Thoracic aorta (tissue), 2 donors: Measurements from ENCODE around the gene GTF2I. TPM values are rescaled to one million over a fixed set of nuclear protein-coding genes. Genes with fewer than 3 reads are reported as not detected.

Experiments
- ATAC-seq: fragments of 150-250 bp; one replicate; pipeline ENCODE4 v1.8.0; 2017; ENCODE audit warnings: low read depth; ENCODE audit not compliant: insufficient number of reproducible peaks, low FRiP score
- DNase-seq: peaks from one replicate; pipeline ENCODE4 v3.0.0-alpha.2; 2020; ENCODE audit warnings: low spot score
- H3K27ac ChIP-seq, 2 donors: fragments of 200-600 bp; sonication (generic); 1 replicate in 1 of 2; 2 replicates in 1 of 2; pipeline ENCODE4 v1.5.1; 2016; ENCODE audit warnings: mild to moderate bottlenecking in 2 of 2, moderate library complexity in 2 of 2
- H3K27me3 ChIP-seq: fragments of 200-600 bp; sonication (generic); replicated peaks from 2 replicates; pipeline ENCODE4 v1.6.0; 2016; ENCODE audit warnings: mild to moderate bottlenecking; ENCODE audit not compliant: insufficient read depth
- H3K36me3 ChIP-seq: fragments of 200-600 bp; sonication (generic); one replicate; pipeline ENCODE4 v1.5.1; 2016
- H3K4me1 ChIP-seq, 2 donors: fragments of 200-600 bp; sonication (generic); 1 replicate in 1 of 2; 2 replicates in 1 of 2; pipeline versions ENCODE4 v1.5.1 to v1.6.0; 2016; ENCODE audit warnings: low read depth in 2 of 2, mild to moderate bottlenecking in 1 of 2; ENCODE audit not compliant: control insufficient read depth in 1 of 2
- H3K4me3 ChIP-seq: fragments of 200-600 bp; sonication (generic); 2 replicates; pipeline ENCODE4 v1.5.1; 2016; ENCODE audit warnings: mild to moderate bottlenecking
- H3K9me3 ChIP-seq: fragments of 200-600 bp; sonication (generic); 2 replicates; pipeline ENCODE4 v1.5.1; 2016
- total RNA-seq, 2 donors: library from RNA; depleted of rRNA; stranded (reverse); fragments of >200 nt; gene quantifications; one replicate each; pipeline versions ENCODE4 v1.1.0 to v1.2.3, GENCODE V29; 2016
- TF ChIP-seq, protein P1 (sequence below): fragments of 200-600 bp; sonication (generic); IDR thresholded peaks from one replicate; pipeline ENCODE4 v1.5.1; 2019; ENCODE audit warnings: antibody characterized with exemption

The GTF2I gene
- total RNA-seq, 2 donors from 2014 or later, result 107 to 157 TPM

DNA sequence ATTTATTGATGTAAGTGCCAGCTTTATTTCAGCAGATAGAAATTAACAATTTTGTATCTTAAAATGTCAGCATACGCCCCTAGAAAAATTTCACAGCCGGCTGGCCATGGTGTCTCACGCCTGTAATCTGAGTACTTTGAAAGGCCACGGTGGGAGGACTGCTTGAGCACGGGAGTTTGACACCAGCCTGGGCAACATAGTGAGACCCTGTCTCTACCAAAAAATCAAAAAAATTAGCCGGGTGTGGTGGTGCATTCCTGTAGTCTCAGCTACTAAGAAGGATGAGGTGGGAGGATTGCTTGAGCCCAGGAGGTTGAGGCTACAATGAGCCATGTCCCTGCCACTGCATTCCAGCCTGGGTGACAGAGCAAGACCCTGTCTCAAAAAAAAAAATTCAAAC lies 14.1 kb downstream of the GTF2I start:
- DNase-seq, result no peak
- no peaks in the 10 kb centered on the region for H3K4me1 ChIP-seq
- peaks cover 2% of the 10 kb centered on the region for H3K36me3 ChIP-seq
- H3K27ac ChIP-seq, result no peak overlapping the region
- ATAC-seq, result no peak
- H3K4me3 ChIP-seq, result no peak overlapping the region
- TF ChIP-seq, protein P1, sequence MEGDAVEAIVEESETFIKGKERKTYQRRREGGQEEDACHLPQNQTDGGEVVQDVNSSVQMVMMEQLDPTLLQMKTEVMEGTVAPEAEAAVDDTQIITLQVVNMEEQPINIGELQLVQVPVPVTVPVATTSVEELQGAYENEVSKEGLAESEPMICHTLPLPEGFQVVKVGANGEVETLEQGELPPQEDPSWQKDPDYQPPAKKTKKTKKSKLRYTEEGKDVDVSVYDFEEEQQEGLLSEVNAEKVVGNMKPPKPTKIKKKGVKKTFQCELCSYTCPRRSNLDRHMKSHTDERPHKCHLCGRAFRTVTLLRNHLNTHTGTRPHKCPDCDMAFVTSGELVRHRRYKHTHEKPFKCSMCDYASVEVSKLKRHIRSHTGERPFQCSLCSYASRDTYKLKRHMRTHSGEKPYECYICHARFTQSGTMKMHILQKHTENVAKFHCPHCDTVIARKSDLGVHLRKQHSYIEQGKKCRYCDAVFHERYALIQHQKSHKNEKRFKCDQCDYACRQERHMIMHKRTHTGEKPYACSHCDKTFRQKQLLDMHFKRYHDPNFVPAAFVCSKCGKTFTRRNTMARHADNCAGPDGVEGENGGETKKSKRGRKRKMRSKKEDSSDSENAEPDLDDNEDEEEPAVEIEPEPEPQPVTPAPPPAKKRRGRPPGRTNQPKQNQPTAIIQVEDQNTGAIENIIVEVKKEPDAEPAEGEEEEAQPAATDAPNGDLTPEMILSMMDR, result no peak
- H3K9me3 ChIP-seq, result no peaks in the 10 kb centered on the region
- no peaks in the 10 kb centered on the region for H3K27me3 ChIP-seq

DNA sequence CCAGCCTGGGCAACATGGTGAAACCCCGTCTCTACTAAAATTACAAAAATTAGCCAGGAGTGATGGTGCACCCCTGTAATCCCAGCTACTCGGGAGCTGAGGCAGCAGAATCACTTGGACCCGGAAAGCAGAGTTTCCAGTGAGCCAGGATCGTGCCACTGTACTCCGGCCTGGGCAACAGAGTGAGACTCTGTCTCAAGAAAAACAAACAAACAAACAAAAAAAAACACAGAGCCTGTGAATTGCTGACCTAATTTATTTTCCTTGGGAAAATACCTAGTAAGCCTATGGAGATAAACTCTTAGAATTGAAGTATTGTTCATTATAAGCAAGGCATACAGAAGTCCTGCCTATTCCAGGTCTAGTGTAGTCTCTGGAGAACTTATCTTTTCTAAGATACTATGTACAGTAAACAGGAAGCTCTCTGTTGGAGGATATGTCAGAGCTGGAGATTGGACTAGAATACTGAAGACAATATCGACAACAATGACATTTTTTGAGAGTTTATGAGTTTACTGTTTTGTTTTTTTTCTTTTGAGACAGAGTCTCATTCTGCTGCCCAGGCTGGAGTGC lies 14.9 kb downstream of the GTF2I start:
- Histone ChIP-seq H3K4me1 (no peaks in the 10 kb centered on the region), H3K9me3 (no peaks in the 10 kb centered on the region), H3K36me3 (peaks cover 2% of the 10 kb centered on the region), H3K27ac (no peak overlapping the region), H3K4me3 (no peak overlapping the region), H3K27me3 (no peaks in the 10 kb centered on the region)
- ATAC-seq, result no peak
- TF ChIP-seq, protein P1, result no peak
- DNase-seq, result no peak

DNA sequence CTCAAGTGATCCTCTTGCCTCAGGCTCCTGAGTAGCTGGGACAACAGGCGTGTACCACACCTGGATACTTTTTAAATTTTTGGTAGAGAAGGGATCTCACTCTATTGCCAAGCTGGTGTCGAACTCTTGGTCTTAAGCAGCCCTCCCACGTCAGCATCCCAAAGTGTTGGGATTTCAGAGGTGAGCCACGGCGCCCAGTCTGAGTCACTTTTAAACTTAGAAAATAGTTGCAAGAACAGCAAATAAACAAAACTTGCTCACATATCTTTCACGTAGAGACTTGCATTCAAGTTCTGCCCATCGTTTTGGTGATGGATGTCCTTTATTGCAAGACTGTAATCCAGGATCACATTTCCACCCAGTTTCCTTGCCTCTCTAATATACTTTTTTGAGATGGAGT lies 16.6 kb downstream of the GTF2I start:
- Histone ChIP-seq H3K4me1 (no peaks in the 10 kb centered on the region), H3K27ac (no peak overlapping the region), H3K4me3 (no peak overlapping the region), H3K9me3 (no peaks in the 10 kb centered on the region), H3K36me3 (peaks cover 2% of the 10 kb centered on the region), H3K27me3 (no peaks in the 10 kb centered on the region)
- DNase-seq, result no peak
- TF ChIP-seq, protein P1, result no peak
- no peak for ATAC-seq

DNA sequence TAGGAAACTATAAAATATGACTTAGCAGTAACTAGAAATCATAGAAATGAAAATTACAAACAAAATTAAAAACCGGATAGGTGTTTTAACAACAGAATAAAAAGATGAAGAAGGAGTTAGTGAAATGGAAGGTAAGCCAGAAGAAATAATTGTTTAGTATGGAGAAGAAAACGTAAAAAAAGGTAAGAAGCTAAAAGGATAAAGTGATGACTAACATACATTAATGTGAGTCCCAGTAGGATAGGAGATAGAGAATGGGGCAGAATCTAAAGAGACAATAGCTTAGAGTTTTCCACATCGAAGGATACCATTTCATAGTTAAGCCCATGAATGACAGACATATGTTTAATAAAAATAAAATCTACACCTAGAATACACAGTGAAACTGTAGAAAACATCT lies 25.3 kb downstream of the GTF2I start:
- H3K9me3 ChIP-seq, result no peaks in the 10 kb centered on the region
- no peaks in the 10 kb centered on the region for H3K27me3 ChIP-seq
- H3K4me3 ChIP-seq, result no peak overlapping the region
- H3K4me1 ChIP-seq, result no peaks in the 10 kb centered on the region
- DNase-seq (no peak), ATAC-seq (no peak)
- TF ChIP-seq, protein P1, result no peak
- H3K27ac ChIP-seq, result no peak overlapping the region
- no peaks in the 10 kb centered on the region for H3K36me3 ChIP-seq

DNA sequence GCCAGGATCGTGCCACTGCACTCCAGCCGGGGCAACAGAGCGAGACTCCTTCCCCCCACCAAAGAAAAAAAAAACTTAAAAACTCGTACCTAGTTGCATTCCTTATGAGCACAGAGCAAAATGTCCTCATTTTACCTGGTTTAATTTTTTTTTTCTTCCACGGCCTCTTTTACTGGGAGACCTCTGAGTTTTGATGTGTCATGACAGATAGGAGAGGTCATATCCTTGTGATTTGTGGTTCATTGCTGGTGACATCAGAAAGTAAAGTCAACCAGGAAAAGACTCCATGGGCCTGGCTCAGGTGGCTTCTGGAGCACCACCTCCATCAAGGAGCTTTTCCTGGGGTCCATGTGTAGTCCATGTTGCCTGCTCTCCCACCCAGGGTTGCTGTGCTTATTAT lies 26.3 kb downstream of the GTF2I start:
- TF ChIP-seq, protein P1, result no peak
- DNase-seq, result no peak
- no peak for ATAC-seq

More for the DNA sequence above, 26.3 kb downstream of the GTF2I start:
- H3K36me3 ChIP-seq, result no peaks in the 10 kb centered on the region
- no peak overlapping the region for H3K27ac ChIP-seq
- no peaks in the 10 kb centered on the region for H3K27me3 ChIP-seq
- no peak overlapping the region for H3K4me3 ChIP-seq
- no peaks in the 10 kb centered on the region for H3K4me1 ChIP-seq
- no peaks in the 10 kb centered on the region for H3K9me3 ChIP-seq
